HG02840 (cell line): ENCODE measurements around the gene BATF.
"Not testable (repeated sequence)": the region's sequence is repeated elsewhere in the genome, so short reads cannot be mapped to it uniquely, and the experiment has no call there.

Experiments
- ATAC-seq: cut with Tn5 transposase; IDR thresholded peaks from one replicate; pipeline ENCODE4 v1.9.1; 2021; ENCODE audit warnings: mild to moderate bottlenecking, moderate library complexity, moderate number of reproducible peaks; ENCODE audit not compliant: unreplicated experiment, low FRiP score

BATF gene

DNA sequence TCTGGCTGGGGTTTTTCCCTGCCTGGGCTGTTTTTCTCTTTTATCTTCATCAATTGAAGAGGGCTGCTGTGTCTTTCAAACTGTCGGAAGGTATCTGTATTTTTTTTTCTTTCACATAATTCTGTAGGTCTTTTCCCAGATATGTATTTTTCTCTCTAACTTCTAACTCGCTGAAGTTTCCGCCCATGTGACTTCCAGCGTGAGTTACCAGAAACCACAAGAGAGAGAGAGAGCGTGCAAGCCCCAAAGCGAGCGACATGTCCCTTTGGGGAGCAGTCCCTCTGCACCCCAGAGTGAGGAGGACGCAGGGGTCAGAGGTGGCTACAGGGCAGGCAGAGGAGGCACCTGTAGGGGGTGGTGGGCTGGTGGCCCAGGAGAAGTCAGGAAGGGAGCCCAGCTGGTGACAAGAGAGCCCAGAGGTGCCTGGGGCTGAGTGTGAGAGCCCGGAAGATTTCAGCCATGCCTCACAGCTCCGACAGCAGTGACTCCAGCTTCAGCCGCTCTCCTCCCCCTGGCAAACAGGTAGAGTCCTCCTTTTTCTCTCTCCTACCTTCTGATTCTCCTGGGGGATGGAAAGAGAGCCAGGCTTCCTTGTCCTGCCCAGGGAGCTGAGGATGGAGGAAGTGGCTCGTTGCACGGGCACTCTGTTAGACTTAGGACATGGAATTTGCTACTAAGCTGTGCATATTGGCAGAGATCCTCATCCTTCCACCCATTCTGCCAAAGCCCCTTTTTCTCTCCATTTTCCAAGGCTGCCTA, at the start of gene BATF:
Gene BATF, plus strand, starts transcription at position 246 of the 759 bp plus-strand sequence. Its CDS starts 214 bp downstream, at position 460.
- ATAC-seq: peak; percentile 46

GRCh38 chr14:75474127-75474526, 48.1 kb upstream of the BATF start:
- not testable (repeated sequence) for ATAC-seq

DNA sequence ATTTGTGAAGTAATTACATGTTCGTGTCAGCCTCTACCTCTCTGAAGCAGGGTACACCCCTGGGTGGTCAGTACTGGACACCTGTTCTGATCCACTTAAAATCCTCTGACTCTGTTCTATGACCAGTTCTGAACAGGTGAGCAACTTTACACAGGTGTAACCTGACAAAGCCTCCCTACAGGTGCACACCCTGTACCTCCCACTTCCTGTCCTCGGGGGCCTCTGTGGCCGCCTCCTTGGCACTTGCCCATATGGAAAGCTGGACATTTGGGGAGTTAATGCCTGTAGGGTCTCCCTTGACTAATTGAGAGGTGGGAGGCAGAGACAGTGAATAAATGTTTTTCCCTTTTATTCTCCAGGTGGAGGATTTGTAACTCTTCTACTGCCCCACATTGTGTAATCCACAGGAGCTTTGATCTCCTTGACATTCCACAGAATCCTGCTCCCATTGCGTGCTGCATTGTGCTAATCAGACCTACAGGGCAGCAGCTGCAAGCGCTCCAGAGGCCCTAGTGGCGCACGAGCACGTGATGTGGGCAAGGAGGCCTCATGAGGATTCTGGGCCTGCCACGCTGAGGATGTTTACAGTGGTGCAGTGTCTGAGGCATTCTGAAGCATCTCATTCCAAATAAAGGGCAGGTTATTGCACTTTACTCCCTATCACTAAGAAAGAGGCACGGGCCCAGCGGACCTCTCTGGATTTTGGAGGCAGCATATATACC, 45.8 kb upstream of the BATF start:
- ATAC-seq: no peak

DNA sequence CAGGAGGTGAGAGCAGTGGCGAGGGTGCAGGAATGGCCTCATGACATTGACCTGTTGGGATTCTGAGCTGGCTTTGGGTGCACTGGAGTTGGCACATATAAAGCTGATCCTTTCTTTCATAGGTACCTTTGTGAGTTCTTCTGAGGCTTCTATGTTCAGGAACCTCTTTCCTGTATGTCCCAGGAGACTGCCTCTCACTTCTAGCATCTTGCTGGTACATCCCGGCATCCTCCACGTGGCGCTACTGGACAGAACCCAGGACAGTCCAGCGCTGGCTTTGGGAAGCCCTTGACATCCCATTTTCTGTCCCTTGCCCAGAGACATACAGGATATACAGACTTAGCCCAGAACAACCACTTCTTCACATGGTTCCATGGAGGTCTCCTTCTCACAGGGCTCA, 44.4 kb upstream of the BATF start:
- no peak for ATAC-seq

GRCh38 chr14:75479770-75480600, 42.3 kb upstream of the BATF start:
- no peak for ATAC-seq

GRCh38 chr14:75482366-75482765, 39.9 kb upstream of the BATF start:
- ATAC-seq: no peak

GRCh38 chr14:75484711-75485429, 37.4 kb upstream of the BATF start:
- ATAC-seq: no peak

DNA sequence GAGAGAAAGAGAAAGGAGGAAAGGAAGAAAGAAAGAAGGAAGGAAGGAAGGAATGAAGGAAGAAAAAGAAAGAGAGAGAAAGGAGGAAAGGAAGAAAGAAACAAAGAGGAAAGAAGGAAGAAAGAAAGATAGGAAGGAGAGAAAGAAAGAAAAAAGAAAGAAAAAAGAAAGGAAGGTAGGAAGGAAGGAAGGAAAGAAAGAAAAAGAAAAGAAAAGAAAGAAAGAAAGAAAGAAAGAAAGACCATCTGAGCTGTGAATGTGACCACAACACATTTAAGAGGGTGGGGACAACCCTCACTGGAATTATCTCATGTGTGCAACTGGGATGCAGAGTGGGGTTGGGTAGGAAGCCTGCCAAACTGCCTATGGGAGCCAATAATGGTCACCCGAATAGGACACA, 36.0 kb upstream of the BATF start:
- no peak for ATAC-seq

DNA sequence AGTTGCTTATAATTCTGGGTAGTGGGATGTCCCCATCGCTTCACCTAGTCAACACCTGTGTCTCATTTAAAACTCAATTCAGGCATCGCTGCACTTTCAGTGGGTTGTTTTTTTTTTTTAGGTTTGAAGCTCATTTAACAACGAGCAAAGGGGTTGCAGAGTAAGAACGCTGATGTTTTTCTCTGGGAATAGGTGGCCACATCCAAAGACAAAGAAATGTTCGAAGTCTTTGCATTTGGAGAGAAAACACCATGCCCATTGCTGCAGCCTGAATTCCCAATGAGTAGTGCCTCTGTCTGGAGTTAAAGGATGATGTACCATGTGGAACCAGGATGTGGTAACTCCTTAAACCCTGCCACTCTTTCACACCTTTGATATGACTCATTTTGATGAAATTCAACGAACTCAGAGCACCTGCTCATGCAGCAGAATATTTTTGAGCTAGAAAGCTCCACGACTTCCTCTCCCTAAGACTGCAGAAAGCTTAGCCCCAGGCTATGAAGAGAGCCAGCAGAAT, 35.1 kb upstream of the BATF start:
- ATAC-seq: no peak

DNA sequence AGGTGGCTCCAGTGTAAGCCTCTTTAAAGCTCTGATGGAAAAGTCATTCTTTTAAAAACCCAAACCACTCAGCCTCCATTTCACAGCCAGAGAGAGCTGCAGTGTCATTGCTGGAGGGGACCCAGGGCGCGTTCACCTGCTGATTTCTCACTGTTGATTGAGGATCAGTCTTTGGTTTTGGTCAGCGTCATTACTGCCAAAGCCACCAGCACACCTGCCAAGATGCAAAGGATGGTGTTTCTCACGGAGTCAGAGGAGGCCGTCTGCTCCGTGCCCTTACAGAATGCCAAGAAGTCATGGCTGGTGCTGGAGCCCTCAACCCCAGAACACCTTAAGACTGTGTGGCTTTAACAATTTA, 32.8 kb upstream of the BATF start:
- no peak for ATAC-seq

DNA sequence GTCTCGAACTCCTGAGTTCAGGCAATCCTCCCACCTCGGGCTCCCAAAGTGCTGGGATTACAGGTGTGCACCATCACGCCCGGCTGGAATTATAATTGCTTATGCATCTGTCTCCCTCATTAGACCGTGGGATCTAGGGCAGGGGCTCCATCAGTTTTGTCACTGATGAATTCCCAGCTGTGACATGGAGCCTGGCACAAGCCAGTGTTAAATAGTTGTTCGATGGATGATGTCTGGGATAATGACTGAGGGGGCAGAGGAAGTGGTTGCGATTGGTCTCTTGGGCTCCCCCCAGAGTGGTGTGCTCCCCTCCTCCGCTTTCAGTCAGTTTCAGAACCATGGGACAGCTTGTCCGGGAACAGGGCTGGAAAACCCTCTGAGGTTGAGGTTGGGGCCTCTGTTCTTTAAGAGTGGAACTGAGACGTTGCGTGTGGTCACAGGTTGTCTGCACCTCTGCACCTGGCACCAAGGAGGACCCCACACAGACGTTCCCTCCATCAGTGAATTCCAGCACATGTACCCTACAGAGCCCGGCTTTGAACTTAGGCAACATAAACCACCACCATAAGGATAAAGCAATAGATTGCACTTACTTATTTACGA, 30.8 kb upstream of the BATF start:
- no peak for ATAC-seq

- no peak for ATAC-seq
These were observed 29.3 kb upstream of the BATF start for GRCh38 chr14:75492832-75493591.

DNA sequence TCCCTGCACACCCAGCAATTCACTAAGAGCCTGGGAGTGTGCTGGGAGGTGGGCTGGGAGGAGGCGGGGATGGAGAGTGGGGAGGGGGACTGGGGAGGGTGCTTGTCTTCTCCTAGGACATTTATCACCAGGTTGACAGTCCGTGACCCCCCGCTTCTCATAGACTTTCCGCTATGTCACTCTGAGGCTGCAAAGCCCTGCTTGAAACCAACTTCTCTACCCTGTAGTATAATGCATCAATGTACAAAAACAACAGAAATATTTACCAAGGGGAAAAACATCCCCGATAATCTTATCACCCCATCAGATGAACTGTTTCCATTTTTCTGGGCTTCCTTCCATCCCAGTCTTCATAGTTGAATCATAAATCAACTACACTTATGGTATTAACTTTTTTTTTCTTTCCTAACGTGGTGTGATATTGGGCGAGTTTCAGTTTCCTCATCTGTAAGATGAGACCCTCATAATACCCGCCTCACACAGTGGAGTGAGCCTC, 28.6 kb upstream of the BATF start:
- ATAC-seq: no peak

DNA sequence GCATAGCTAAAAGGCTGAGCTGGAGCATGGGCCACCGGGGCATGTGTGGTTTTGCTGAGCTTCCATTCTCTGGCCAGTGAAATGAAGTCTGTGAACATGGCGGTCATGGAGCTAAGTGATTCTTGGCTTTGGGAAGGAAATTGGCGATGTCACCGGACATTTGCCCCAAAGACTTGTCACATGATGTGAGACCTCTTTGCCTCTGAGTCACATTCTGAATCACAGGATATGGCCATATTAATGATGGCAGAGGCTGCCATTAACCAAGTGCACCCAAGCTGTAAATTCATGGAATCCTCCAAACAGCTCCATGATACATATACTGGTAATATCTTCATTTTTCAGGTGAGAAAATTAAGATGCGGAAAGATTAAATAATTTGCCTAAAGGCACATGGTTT, 27.4 kb upstream of the BATF start:
- no peak for ATAC-seq

DNA sequence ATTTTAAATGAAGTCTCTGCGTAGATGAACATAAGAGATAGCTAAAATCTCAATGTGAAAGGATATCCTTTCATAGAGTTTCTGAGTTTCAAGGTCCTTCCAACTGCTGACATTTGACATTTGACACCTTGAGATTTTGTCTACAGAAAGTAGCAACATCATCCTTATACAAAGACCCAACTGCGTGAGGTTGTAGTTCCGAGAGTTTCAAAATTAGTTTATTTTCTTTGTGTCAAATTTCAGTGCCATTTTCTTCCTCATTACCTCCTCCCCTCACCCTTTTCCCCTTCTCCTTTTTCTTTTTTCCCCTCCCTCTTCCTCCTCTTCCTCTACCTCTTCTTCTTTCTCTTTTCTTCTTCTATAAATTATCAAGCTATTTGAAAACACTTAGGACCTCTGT, 26.9 kb upstream of the BATF start:
- ATAC-seq: no peak

- no peak for ATAC-seq
These were observed 26.4 kb upstream of the BATF start for GRCh38 chr14:75495882-75496281.

- no peak for ATAC-seq
These were observed 25.5 kb upstream of the BATF start for GRCh38 chr14:75496755-75497154.

DNA sequence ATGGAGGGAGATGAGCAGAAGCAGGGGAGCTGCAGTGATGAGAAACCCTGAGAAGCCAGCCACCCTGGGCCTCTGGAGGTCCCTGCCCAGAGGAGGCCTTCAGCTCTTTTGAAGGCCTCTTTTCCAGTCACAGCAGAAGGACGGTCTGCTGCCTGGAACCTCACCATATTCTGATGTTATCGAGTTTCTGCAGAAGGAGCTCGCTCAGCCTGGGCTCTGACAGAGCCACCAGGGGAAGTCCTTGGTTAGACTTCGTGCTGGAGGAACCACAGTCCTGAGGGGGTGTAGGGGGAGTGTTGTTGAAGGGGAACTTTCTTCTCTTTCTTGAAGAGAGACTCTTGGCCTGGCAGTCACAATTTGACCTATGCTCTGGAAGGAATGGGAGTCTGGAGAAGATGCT, 25.1 kb upstream of the BATF start:
- peak; percentile 40 for ATAC-seq

- no peak for ATAC-seq
These were observed 24.6 kb upstream of the BATF start for GRCh38 chr14:75497701-75498100.
